ENCODE results near the gene MAP6. TPM values are rescaled to one million over a fixed set of nuclear protein-coding genes. Genes with fewer than 3 reads are reported as not detected.

The MAP6 gene
- total and polyA plus RNA-seq, 9 of the 15 experiments (the other 6 are each of a cell fraction or from before 2014, with no cell fraction given): not detected

GRCh38 chr11:75689863-75690609 is 21.2 kb upstream of the MAP6 start:
- H3K9me1 ChIP-seq (ENCODE audit: control insufficient read depth, insufficient read depth, low read length): no peaks in the 10 kb centered on the region
- H3K4me3 ChIP-seq: no peak overlapping the region
- intact Hi-C loops (cut with micrococcal nuclease): no loop called here
- peak overlapping the region; percentile 67; the same call in 2 of the 3 replicates for H3K27ac ChIP-seq (ENCODE audit: extremely low read depth, low read depth, low read length)
- peak overlapping the region; percentile 80 for H2AFZ ChIP-seq (ENCODE audit: low read depth, low read length)
- H3K4me2 ChIP-seq (ENCODE audit: insufficient read depth, low read length): peak overlapping the region; percentile 50
- peaks cover 0 to 17% of the 10 kb centered on the region in 2 experiments; a peak in 3 of 5 replicates for H3K4me1 ChIP-seq (replicated peaks in 1 of 2; ENCODE audit: control insufficient read depth in 2 of 2, insufficient read depth in 2 of 2, low read length in 2 of 2)
- H3K36me3 ChIP-seq (ENCODE audit: control insufficient read depth, insufficient read depth, low read length): no peaks in the 10 kb centered on the region
- CTCF ChIA-PET (ENCODE audit: low intra/inter-chr PET ratio): interaction anchor here (0.6 kb wide), 1 partner anchor 411 kb away, joined by 4 read pairs; no protein-coding TSS in a partner anchor
- no TSS peak for BruUV-seq (replicated peaks)
- peak; percentile 97 for ATAC-seq
- WGBS (ENCODE audit: insufficient coverage, low coverage, missing lambda C conversion rate): 7% methylated on average over 3 of the region's 3 CpGs
- H4K20me1 ChIP-seq (replicated peaks; ENCODE audit: control insufficient read depth, insufficient read depth, low read length): no peaks in the 10 kb centered on the region
- POLR2A ChIA-PET: no interaction called here
- H3K27me3 ChIP-seq (ENCODE audit: control insufficient read depth in 2 of 2, insufficient read depth in 2 of 2, low read length in 2 of 2): peaks cover 0 to 8% of the 10 kb centered on the region in 2 experiments; a peak in 2 of 5 replicates
- H3K9ac ChIP-seq (ENCODE audit: insufficient read depth in 1 of 2, low read depth in 2 of 2, low read length in 2 of 2): 0 out of 4 replicates have a peak overlapping the region, but pooled peaks of 1 of the 2 experiments have one; percentile 1
- in situ Hi-C loops (cut with MboI): no loop called here
- no peaks in the 10 kb centered on the region for H3K9me3 ChIP-seq (replicated peaks; ENCODE audit: control insufficient read depth, insufficient read depth, low read depth, low read length)
- no peaks in the 10 kb centered on the region for H3K79me2 ChIP-seq (ENCODE audit: control insufficient read depth, insufficient read depth, low read length)
- peak; percentile 77 for FAIRE-seq
- peak in 1 of 4 experiments; percentile 69 for DNase-seq (ENCODE audit: extremely low read depth in 1 of 4, low spot score in 3 of 4)
- TF ChIP-seq ZNF263 (CRISPR knock-in tag; IDR thresholded peaks at IDR 0.05; ENCODE audit: borderline replicate concordance) (no peak), ZNF384 (IDR thresholded peaks at IDR 0.05; ENCODE audit: low read depth, low read length) (no peak), ZNF133 (CRISPR knock-in tag; IDR thresholded peaks at IDR 0.05) (no peak), LEF1 (IDR thresholded peaks at IDR 0.05) (no peak; the same call in 1 of the 2 replicates), NFRKB (IDR thresholded peaks at IDR 0.05; ENCODE audit: low read depth) (peak; percentile 59; the same call in 1 of the 2 replicates), ZHX1 (conservative IDR thresholded peaks at IDR 0.05; ENCODE audit: low read length) (no peak), ZBTB33 (CRISPR knock-in tag; IDR thresholded peaks at IDR 0.05) (no peak), CHD2 (IDR thresholded peaks at IDR 0.05; ENCODE audit: low read depth, low read length) (no peak), ZNF175 (CRISPR knock-in tag; IDR thresholded peaks at IDR 0.05; ENCODE audit: low read depth) (0 out of 2 replicates have a peak, but pooled peaks have one; percentile 24), ZBTB5 (IDR thresholded peaks at IDR 0.05) (no peak), HNRNPUL1 (IDR thresholded peaks at IDR 0.05; ENCODE audit: low read length) (no peak), ZFP36 (IDR thresholded peaks at IDR 0.05; ENCODE audit: low read depth, low read length, partially characterized antibody) (peak; percentile 26), HIVEP1 (CRISPR knock-in tag; IDR thresholded peaks at IDR 0.05) (no peak), SMARCA5 (IDR thresholded peaks at IDR 0.05) (no peak)

All from K562 (cell line).